ENCODE data around the gene PTCH1. TPM values are rescaled to one million over a fixed set of nuclear protein-coding genes. Genes with fewer than 3 reads are reported as not detected.

Gene PTCH1
- total and polyA plus RNA-seq, 8 donors, result 5.4 to 22.6 (median 14.7) TPM

- no peak for FAIRE-seq
- ATAC-seq, result no peak
Observed at GRCh38 chr9:95435074-95435728, 81.6 kb downstream of the PTCH1 start.

GRCh38 chr9:95434116-95435073, 82.4 kb downstream of the PTCH1 start:
- no peaks in the 10 kb centered on the region for H3K4me1 ChIP-seq
- no peak overlapping the region for H3K27ac ChIP-seq
- WGBS, 2 donors, result 74 to 77% methylated on average over 25 of the region's 25 CpGs
- ATAC-seq, result peak in 2 of 4 donors; percentile 36 to 47
- H3K27me3 ChIP-seq, result no peaks in the 10 kb centered on the region
- H3K9me3 ChIP-seq, result no peaks in the 10 kb centered on the region
- H3K4me3 ChIP-seq, result no peak overlapping the region
- no peak for FAIRE-seq
- intact Hi-C loops (cut with DNase I), result no loop called here
- TF ChIP-seq CTCF (IDR thresholded peaks at IDR 0.05), result no peak
- no peaks in the 10 kb centered on the region for H3K36me3 ChIP-seq
- DNase-seq, result no peak

More at GRCh38 chr9:95435074-95435728, 81.6 kb downstream of the PTCH1 start:
- WGBS, 2 donors, result 64 to 74% methylated on average over 6 of the region's 6 CpGs
- Histone ChIP-seq H3K4me3 (no peak overlapping the region), H3K9me3 (no peaks in the 10 kb centered on the region), H3K27me3 (no peaks in the 10 kb centered on the region), H3K27ac (no peak overlapping the region), H3K36me3 (no peaks in the 10 kb centered on the region), H3K4me1 (no peaks in the 10 kb centered on the region)
- TF ChIP-seq CTCF (IDR thresholded peaks at IDR 0.05), result no peak
- intact Hi-C loops (cut with DNase I), result no loop called here
- DNase-seq, result no peak

GRCh38 chr9:95433096-95433819, 83.5 kb downstream of the PTCH1 start:
- no peak for DNase-seq
- intact Hi-C loops (cut with DNase I), result no loop called here
- 39 to 43% methylated on average over 8 of the region's 8 CpGs for WGBS, 2 donors
- ATAC-seq, result no peak
- TF ChIP-seq CTCF (IDR thresholded peaks at IDR 0.05), result no peak
- Histone ChIP-seq H3K4me3 (no peak overlapping the region), H3K4me1 (no peaks in the 10 kb centered on the region), H3K27ac (no peak overlapping the region), H3K27me3 (no peaks in the 10 kb centered on the region), H3K36me3 (no peaks in the 10 kb centered on the region), H3K9me3 (no peaks in the 10 kb centered on the region)
- no peak for FAIRE-seq

GRCh38 chr9:95431286-95431685, 85.5 kb downstream of the PTCH1 start:
- H3K27ac ChIP-seq, result no peak overlapping the region
- no peaks in the 10 kb centered on the region for H3K9me3 ChIP-seq
- intact Hi-C loops (cut with DNase I), result no loop called here
- WGBS, 2 donors, result 58 to 63% methylated on average over 1 of the region's 1 CpG
- TF ChIP-seq CTCF (IDR thresholded peaks at IDR 0.05), result no peak
- H3K27me3 ChIP-seq, result no peaks in the 10 kb centered on the region
- no peaks in the 10 kb centered on the region for H3K4me1 ChIP-seq
- ATAC-seq, result no peak
- H3K36me3 ChIP-seq, result no peaks in the 10 kb centered on the region
- H3K4me3 ChIP-seq, result no peak overlapping the region
- no peak for DNase-seq
- no peak for FAIRE-seq

Measured in pancreas (tissue), 10 donors.